ENCODE results near the gene TTC38. TPM values are rescaled to one million over a fixed set of nuclear protein-coding genes. Genes with fewer than 3 reads are reported as not detected.

Gene TTC38
- total and polyA plus RNA-seq, 2 donors (not counting 3 experiments of a cell fraction or from before 2014, with no cell fraction given) = 31.6 to 39.7 TPM

GRCh38 chr22:46329616-46330015, 61.8 kb downstream of the TTC38 start:
- dilution Hi-C loops (cut with MboI; ENCODE audit: extremely low pct_ligation_motif_present, low sequenced_read_pairs) (no loop called here), intact Hi-C loops (cut with micrococcal nuclease) (no loop called here)
- H3K36me3 ChIP-seq (ENCODE audit: control insufficient read depth in 2 of 2, extremely low read depth in 1 of 2, insufficient read depth in 2 of 2, low read length in 2 of 2) = peaks cover 6% of the 10 kb centered on the region in 2 experiments
- DNase-seq (ENCODE audit: low read depth, low spot score) (no peak), FAIRE-seq (no peak)
- H3K79me2 ChIP-seq (ENCODE audit: control insufficient read depth, insufficient read depth, low read length) = no peaks in the 10 kb centered on the region
- no peak for TF ChIP-seq POLR2A (IDR thresholded peaks at IDR 0.05; ENCODE audit: low read depth, low read length)
- no peak for TF ChIP-seq MYC (IDR thresholded peaks at IDR 0.05; ENCODE audit: low read depth, low read length)
- TF ChIP-seq MAX (IDR thresholded peaks at IDR 0.05; ENCODE audit: insufficient read depth, insufficient read length) = no peak
- no peak for TF ChIP-seq CTCF (IDR thresholded peaks at IDR 0.05; ENCODE audit: extremely low read depth in 1 of 2, insufficient read depth in 1 of 2, low read depth in 1 of 2, low read length in 2 of 2)
- no peak for TF ChIP-seq JUN (IDR thresholded peaks at IDR 0.05; ENCODE audit: borderline replicate concordance, insufficient read depth, insufficient read length, low read depth)
- TF ChIP-seq EZH2 (IDR thresholded peaks at IDR 0.05; ENCODE audit: borderline replicate concordance, low read depth, low read length, severe bottlenecking) = no peak
- TF ChIP-seq GATA2 (IDR thresholded peaks at IDR 0.05; ENCODE audit: insufficient read depth, insufficient read length, low read depth, low read length) = no peak
- TF ChIP-seq FOS (IDR thresholded peaks at IDR 0.05; ENCODE audit: borderline replicate concordance, insufficient read depth, low read length) = no peak
- no peak for TF ChIP-seq POLR2AphosphoS5 (IDR thresholded peaks at IDR 0.05; ENCODE audit: insufficient read depth, low read depth, low read length)
- H4K20me1 ChIP-seq (replicated peaks; ENCODE audit: control insufficient read depth, extremely low read depth, insufficient read depth, low read length) = no peaks in the 10 kb centered on the region
- no peak overlapping the region for H3K9ac ChIP-seq (replicated peaks; ENCODE audit: extremely low read depth, insufficient read depth, low read length)
- no TSS peak for BruUV-seq (replicated peaks)
- no peaks in the 10 kb centered on the region for H3K9me3 ChIP-seq (replicated peaks; ENCODE audit: control insufficient read depth, insufficient read depth, low read length)
- H3K4me2 ChIP-seq (ENCODE audit: insufficient read depth, low read length) = no peak overlapping the region
- H2AFZ ChIP-seq (ENCODE audit: low read depth, low read length) = no peak overlapping the region
- H3K9me1 ChIP-seq (replicated peaks; ENCODE audit: control insufficient read depth, extremely low read depth, insufficient read depth, low read length) = no peaks in the 10 kb centered on the region
- ChIA-PET CTCF (interaction anchor here (0.9 kb wide), 1 partner anchor 323 kb away, joined by 3 read pairs; no protein-coding TSS in a partner anchor), POLR2A (no interaction called here)
- no peak overlapping the region for H3K4me3 ChIP-seq (replicated peaks in 1 of 3; ENCODE audit: insufficient read depth in 1 of 3, low read depth in 1 of 3, low read length in 3 of 3)
- no peaks in the 10 kb centered on the region for H3K4me1 ChIP-seq (ENCODE audit: control insufficient read depth, extremely low read depth, insufficient read depth, low read length)
- no peak overlapping the region for H3K27ac ChIP-seq (ENCODE audit: insufficient read depth, low read depth, low read length)
- H3K27me3 ChIP-seq (ENCODE audit: control insufficient read depth in 2 of 2, insufficient read depth in 2 of 2, low read length in 2 of 2) = no peaks in the 10 kb centered on the region

Measured in endothelial cell of umbilical vein (primary cell).